Rectal smooth muscle tissue (tissue), 1 donor: ENCODE data around the gene LRRC75B.
A peak's percentile ranks its signal among the peaks of the same experiment; 100 is the strongest.
"Not testable (repeated sequence)": the region's sequence is repeated elsewhere in the genome, so short reads cannot be mapped to it uniquely, and the experiment has no call there.

Experiments used
- H3K27ac ChIP-seq: one replicate; pipeline ENCODE4 v1.7.0; 2013; ENCODE audit warnings: low read depth, low read length, inconsistent platforms
- H3K27me3 ChIP-seq: one replicate; pipeline ENCODE4 v1.7.0; 2013; ENCODE audit warnings: low read length; ENCODE audit not compliant: control insufficient read depth, insufficient read depth
- H3K36me3 ChIP-seq: one replicate; pipeline ENCODE4 v1.7.0; 2013; ENCODE audit warnings: low read length; ENCODE audit not compliant: control insufficient read depth, insufficient read depth
- H3K4me1 ChIP-seq: one replicate; pipeline ENCODE4 v1.7.0; 2013; ENCODE audit warnings: low read length; ENCODE audit not compliant: control insufficient read depth, insufficient read depth
- H3K4me3 ChIP-seq: one replicate; pipeline ENCODE4 v1.7.0; 2013; ENCODE audit warnings: low read length
- H3K9ac ChIP-seq: one replicate; pipeline ENCODE4 v1.7.0; 2013; ENCODE audit warnings: low read length

Gene LRRC75B

DNA sequence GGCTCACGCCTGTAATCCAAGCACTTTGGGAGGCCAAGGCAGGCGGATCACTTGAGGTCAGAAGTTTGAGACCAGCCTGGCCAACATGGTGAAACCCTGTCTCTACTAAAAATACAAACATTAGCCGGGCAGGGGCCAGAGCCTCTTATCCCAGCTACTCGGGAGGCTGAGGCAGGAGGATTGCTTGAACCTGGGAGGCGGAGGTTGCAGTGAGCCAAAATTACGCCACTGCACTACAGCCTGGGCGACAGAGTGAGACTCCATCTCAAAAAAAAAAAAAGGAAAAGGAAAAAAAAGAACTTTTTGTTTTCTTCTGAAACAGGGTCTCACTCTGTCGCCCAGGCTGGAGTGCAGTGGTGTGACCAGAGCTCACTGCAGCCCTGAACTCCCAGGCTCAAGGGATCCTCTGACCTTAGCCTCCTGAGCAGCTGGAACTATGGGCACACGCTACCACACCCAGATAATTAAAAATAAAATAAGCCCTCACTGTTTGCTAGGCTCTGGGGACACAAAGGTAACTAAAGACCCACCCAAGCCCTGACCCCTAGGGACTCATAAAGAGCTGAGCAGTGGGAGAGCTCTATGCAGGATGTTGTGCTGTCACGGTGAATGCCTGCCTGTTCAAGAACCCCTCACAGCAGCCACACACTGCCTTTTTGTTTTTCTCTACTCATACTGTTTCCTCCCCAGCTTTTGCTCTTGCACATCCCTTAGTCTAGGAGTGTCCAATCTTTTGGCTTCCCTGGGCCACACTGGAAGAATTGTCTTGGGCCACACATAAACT is 40.2 kb downstream of the LRRC75B start:
- peak overlapping the region; percentile 74 for H3K4me3 ChIP-seq
- not testable (repeated sequence) for H3K9ac ChIP-seq, H3K36me3 ChIP-seq, H3K27me3 ChIP-seq, H3K27ac ChIP-seq
- H3K4me1 ChIP-seq: peaks cover 19% of the 10 kb centered on the region

DNA sequence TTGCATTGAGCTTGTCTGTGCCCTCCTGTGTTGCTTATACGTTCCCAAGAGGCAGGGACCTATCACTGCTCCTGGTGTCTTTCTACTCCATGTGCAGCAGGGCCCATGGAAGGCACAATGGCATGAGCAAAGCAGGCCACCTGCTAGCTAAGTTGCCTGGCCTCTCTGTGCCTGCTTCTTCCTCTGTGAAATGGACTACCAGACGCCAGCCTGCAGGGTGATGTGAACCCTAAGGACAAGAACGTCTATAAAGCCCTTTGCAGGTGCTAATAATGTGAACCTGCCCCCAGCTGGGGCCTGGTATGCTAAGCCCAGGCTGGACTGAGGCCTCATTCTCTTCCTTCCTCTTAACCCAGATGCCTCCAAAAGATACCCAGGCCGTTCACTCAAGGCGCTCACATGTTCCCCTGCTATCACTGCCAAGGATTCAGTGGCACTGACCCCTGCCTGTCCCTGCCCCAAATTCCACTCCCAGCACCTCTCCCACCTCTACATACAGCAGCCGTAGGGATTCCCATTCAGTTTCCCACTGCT is 41.9 kb downstream of the LRRC75B start:
- H3K36me3 ChIP-seq: peaks cover 25% of the 10 kb centered on the region
- no peaks in the 10 kb centered on the region for H3K27me3 ChIP-seq
- peaks cover 9% of the 10 kb centered on the region for H3K4me1 ChIP-seq
- H3K27ac ChIP-seq: no peak overlapping the region
- no peak overlapping the region for H3K9ac ChIP-seq
- H3K4me3 ChIP-seq: no peak overlapping the region

- Histone ChIP-seq H3K36me3 (peaks cover 25% of the 10 kb centered on the region), H3K4me3 (peak overlapping the region; percentile 30), H3K9ac (no peak overlapping the region), H3K27ac (no peak overlapping the region), H3K4me1 (peaks cover 11% of the 10 kb centered on the region), H3K27me3 (no peaks in the 10 kb centered on the region)
Measured at GRCh38 chr22:24550028-24550901, 42.6 kb downstream of the LRRC75B start.

DNA sequence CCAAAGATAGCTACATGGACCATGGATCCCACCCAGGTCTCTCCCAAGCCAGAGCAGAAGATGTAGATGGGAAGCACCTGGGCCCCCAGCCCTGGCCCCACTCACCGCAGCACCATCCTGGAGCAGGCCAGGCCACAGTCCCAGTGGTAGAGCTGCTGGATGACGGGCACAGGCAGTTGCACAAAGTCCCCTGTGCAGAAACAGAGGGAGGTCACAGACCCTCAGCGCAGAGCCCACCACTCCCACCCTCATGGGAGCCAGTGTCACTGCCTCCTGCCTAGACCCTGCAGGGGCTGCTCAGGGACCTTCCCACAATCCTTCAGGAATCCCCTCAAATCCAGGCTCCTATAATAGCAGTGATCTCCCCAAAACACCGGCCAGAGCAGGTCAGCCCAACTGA is 44.1 kb downstream of the LRRC75B start:
- no peaks in the 10 kb centered on the region for H3K27me3 ChIP-seq
- no peak overlapping the region for H3K4me3 ChIP-seq
- H3K36me3 ChIP-seq: peaks cover 31% of the 10 kb centered on the region
- H3K27ac ChIP-seq: no peak overlapping the region
- H3K4me1 ChIP-seq: peaks cover 17% of the 10 kb centered on the region
- H3K9ac ChIP-seq: no peak overlapping the region

DNA sequence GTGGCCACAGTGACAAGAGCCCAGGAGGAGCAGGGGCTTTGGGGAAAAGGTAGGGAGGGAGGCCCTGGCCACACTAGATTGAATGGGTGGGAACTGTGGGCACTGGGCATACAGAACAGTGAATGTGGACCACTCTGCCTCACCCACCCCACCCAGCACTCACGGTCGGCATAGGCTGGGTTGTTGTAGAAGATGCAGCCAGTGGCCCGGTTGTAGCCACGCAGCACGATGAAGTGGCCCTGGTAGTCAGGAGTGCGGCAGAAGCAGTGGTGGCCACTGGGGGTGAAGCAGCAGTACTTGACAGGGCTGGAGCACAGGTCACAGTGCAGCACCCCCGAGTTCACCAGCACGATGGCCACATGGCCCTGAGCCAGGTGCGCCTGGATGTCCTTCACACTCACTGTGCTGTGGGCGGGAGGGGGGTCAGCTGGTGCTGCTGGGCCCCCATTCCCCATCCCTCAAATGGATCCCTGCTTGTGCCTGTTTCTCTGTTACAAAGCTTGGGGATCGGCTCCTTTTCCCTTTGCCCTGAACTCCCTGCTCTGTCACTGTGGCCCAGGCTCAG is 49.1 kb downstream of the LRRC75B start:
- Histone ChIP-seq H3K9ac (no peak overlapping the region), H3K36me3 (peaks cover 53% of the 10 kb centered on the region)

GRCh38 chr22:24543185-24543601 is 49.7 kb downstream of the LRRC75B start:
- Histone ChIP-seq H3K9ac (no peak overlapping the region), H3K4me3 (no peak overlapping the region), H3K4me1 (peaks cover 9% of the 10 kb centered on the region), H3K27me3 (no peaks in the 10 kb centered on the region), H3K36me3 (peaks cover 48% of the 10 kb centered on the region), H3K27ac (no peak overlapping the region)

More for the DNA sequence above, 49.1 kb downstream of the LRRC75B start:
- Histone ChIP-seq H3K27ac (no peak overlapping the region), H3K4me1 (peaks cover 9% of the 10 kb centered on the region), H3K4me3 (no peak overlapping the region), H3K27me3 (no peaks in the 10 kb centered on the region)

GRCh38 chr22:24542641-24543040 is 50.2 kb downstream of the LRRC75B start:
- peaks cover 43% of the 10 kb centered on the region for H3K36me3 ChIP-seq
- no peaks in the 10 kb centered on the region for H3K27me3 ChIP-seq
- H3K27ac ChIP-seq: no peak overlapping the region
- peaks cover 9% of the 10 kb centered on the region for H3K4me1 ChIP-seq
- no peak overlapping the region for H3K4me3 ChIP-seq
- H3K9ac ChIP-seq: no peak overlapping the region

GRCh38 chr22:24541681-24542515 is 51.0 kb downstream of the LRRC75B start:
- H3K27ac ChIP-seq: no peak overlapping the region

DNA sequence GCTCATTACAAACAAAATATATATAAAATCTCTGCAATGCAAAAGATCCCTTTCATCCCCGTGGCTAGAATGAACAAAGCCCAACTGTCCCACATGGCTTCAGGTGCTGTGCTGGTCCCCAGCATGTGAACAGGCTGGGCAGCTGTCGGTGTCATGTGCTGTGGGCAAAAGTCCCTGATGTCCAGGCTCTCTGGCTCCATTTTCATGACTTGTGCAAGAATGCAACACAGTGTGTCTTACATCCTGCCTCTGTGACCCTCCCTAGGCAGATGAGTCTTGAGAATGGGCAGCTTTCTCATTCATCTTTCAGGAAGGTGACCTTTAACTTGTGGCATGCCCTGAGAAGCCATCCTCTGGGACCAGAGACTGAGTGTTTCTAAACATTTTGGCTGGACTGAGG is 52.4 kb downstream of the LRRC75B start:
- Histone ChIP-seq H3K27me3 (no peaks in the 10 kb centered on the region), H3K4me1 (peaks cover 9% of the 10 kb centered on the region), H3K36me3 (peaks cover 28% of the 10 kb centered on the region), H3K9ac (no peak overlapping the region), H3K4me3 (no peak overlapping the region), H3K27ac (no peak overlapping the region)

More at GRCh38 chr22:24541681-24542515, 51.0 kb downstream of the LRRC75B start:
- Histone ChIP-seq H3K36me3 (peaks cover 36% of the 10 kb centered on the region), H3K27me3 (no peaks in the 10 kb centered on the region), H3K9ac (no peak overlapping the region), H3K4me1 (peaks cover 9% of the 10 kb centered on the region), H3K4me3 (no peak overlapping the region)

DNA sequence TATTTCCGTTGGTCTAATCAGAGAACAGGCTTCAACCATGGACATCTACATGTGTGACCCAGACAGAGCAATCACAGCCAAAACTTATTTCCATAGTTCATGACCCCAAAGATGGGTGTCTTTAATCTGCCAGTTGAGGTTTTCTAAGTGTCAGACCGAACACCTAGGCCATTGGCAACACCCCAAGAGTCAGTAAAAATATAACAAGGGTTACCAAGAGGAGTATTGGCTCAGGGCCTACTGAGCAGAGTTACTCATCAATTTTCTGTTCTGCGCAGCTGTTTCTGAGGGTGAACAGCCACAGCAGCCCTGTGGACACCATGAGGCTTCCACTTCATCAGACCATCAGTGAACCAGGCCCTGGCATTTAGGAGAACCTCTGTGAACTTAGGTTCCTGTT is 56.8 kb downstream of the LRRC75B start:
- Histone ChIP-seq H3K4me1 (no peaks in the 10 kb centered on the region), H3K4me3 (no peak overlapping the region), H3K27ac (no peak overlapping the region), H3K27me3 (no peaks in the 10 kb centered on the region), H3K36me3 (peaks cover 10% of the 10 kb centered on the region), H3K9ac (no peak overlapping the region)
